Measurements from ENCODE around the gene XPO4.

DNA sequence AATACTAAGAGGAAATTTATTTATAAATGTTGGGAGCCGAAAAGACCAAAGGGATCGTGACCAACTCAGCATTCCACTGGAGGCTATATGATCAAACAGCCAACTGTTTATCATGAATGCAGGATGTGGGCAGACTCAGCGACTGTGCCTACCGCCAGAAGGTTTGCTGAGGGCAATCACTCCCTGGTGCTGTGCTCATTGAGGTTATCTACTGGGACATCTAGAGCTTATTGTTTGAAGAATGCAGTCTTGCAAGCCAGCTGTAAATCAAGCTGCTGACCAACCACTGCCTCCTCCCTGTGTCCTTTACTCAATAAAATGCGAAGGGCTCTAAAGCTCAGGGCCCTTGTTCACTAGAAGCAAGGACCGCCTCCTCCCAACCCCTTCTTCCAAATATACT, 8.5 kb upstream of the XPO4 start:
- no peak for TF ChIP-seq POLR2A (IDR thresholded peaks at IDR 0.05)
- TF ChIP-seq, protein P1, sequence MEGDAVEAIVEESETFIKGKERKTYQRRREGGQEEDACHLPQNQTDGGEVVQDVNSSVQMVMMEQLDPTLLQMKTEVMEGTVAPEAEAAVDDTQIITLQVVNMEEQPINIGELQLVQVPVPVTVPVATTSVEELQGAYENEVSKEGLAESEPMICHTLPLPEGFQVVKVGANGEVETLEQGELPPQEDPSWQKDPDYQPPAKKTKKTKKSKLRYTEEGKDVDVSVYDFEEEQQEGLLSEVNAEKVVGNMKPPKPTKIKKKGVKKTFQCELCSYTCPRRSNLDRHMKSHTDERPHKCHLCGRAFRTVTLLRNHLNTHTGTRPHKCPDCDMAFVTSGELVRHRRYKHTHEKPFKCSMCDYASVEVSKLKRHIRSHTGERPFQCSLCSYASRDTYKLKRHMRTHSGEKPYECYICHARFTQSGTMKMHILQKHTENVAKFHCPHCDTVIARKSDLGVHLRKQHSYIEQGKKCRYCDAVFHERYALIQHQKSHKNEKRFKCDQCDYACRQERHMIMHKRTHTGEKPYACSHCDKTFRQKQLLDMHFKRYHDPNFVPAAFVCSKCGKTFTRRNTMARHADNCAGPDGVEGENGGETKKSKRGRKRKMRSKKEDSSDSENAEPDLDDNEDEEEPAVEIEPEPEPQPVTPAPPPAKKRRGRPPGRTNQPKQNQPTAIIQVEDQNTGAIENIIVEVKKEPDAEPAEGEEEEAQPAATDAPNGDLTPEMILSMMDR (IDR thresholded peaks at IDR 0.05), result no peak

All from breast epithelium (tissue), 3 donors.